Mesangial cell (primary cell): ENCODE measurements around the gene FBP1. TPM values are rescaled to one million over a fixed set of nuclear protein-coding genes. Genes with fewer than 3 reads are reported as not detected.

Experiments
- total RNA-seq: library from RNA; depleted of rRNA; stranded (reverse); fragments of >200 nt; gene quantifications from 2 replicates; pipeline ENCODE4 v1.2.3, GENCODE V29; 2015

FBP1 gene
- 1.3 TPM in 1 of 2 replicates, not detected in the other for total RNA-seq

DNA sequence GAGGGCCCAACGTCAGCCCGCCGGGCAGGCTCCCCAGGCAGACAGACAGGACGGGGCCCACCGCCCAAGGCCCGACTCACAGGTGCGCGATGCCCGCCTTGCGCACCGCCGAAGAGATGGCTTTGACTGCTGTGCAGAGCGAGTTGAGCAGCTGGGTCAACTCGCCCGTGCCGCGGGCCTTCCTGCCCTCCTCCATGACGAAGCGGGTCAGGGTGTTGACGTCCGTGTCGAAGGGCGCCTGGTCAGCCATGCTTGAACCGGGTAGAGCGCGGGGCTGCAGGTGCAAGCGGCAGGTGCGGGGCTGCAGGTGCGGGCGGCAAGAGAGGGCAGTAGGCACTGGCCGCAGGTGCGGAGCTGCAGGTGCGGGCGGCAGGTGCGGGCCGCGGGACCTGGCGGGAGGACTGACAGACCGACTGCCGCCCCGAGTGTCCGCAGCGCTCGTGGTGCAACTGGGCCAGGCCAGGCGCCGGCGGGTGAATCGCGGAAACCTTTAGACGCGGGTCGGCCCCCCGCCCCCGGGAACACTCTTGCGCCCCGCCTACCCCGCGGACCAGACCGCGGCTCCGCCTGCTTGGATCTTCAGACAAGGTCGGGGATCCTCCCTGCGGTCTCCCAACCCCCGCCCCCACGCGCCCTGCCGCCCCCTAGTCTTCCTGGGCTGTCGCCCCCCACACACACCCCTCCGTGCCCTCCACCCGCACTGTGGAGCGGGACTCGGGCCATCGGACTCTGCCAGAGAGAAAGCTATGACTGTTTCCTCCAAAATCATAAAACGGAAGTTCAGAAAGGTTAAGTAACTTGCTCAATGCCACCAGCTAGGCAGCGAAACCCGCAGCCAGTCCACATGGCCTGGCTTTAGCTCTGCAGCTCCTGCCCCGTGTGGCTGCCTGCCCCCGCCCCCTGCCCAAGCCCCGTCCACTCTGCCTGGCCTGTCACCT is at the start of gene FBP1:
FBP1 (minus strand) TSS at position 458 of the 938 bp plus-strand sequence; CDS start at position 250, 208 bp downstream.

DNA sequence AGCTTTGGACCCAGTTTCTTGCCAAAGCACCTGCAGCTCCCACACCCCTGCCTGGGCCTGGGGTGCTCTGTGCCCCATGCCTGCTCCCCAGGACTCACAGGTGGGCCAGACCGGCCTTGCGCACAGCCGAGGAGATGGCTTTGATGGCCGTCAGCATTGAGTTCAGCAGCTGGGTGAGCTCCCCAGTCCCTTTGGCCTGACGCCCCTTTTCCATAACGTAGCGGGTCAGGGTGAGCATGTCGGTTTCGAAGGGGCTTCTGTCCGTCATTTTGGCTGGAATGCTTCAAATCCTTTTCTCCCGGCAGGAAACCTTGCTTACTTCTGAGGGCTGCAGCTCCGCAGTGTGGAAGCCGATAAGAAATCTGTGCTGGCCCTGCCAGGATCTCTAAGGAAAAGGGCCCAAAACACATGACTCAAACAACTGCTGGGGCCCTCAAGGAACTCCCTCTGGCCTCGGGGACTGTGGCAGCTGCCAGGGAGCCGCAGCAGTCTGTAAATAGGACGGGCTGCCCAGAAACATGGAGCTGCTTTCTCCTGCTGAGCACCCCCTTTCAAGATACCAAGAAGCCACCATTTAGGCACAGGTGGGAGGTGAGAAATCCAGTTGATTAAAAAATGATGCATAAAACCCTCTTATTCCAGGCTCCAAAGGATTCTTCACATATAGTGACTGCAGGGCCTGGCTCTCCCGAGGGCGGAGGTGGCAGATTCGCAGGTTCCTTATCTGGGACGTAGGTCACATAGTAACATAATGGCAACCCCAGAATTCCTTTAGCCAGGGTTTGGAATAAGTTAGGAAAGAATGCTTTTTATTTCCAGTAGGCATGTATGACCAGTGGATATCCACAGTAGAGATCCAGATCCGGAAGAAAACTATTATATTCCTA is 45.6 kb downstream of the FBP1 start, which contains the start of gene FBP2:
FBP2 (minus strand) TSS at position 366 of the 887 bp plus-strand sequence; CDS start at position 268, 98 bp downstream.

DNA sequence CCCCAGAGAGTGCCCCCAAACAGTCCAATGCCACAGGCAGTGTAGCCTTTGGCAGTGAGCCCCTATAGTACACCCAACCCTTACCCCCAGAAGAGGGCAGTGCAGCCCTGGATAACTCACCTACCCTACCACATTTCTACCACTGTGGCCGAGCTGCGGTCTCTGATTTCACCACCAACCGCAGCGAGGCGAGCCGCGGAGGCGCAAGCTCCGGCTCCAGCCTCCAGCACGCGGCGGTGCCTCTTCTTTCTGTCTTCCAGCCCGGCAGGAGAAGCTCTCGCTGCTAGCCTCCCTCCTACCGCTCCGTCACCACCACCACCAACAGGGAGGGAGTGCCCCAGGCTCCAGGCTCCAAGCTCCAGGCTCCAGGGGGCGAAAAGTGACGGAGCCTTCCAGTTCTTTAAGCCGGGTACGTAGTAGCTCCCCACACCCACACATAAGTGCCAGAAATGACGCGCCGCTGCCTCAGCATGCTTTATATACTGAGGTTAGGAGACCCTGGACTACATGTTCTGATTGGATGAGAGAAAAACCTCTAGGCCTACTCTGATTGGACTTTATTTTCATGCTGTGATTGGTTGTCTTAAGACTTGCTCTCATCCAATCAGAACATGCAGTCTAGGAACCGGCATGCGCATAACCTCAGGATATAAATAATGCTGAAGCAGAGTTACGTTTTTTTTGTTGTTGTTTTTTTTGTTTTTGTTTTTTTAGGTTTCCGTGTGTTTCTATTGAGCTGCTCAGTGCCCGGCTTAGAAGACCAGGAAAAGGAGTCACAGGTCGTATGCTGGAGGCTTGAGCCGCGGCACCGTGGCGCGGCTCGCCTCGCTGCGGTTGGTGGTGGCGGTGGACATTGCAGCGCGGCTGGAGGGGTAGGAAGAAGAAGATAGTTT is 84.6 kb downstream of the FBP1 start, which contains the start of gene PCAT7:
PCAT7 (plus strand) TSS at position 645 of the 893 bp plus-strand sequence.

Other genes with a start within 250 kb of the FBP1 start
- 0.13 TPM in 1 of 2 replicates, not detected in the other for gene PCAT7, start 84.4 kb downstream of the FBP1 start, total RNA-seq
- gene FBP2, start 45.7 kb downstream of the FBP1 start, total RNA-seq, result not detected in 2 replicates
- gene AOPEP, start 87.2 kb upstream of the FBP1 start, total RNA-seq, result 35.2 and 72.8 TPM in 2 replicates